Measurements from ENCODE around the gene ASB6. TPM values are rescaled to one million over a fixed set of nuclear protein-coding genes. Genes with fewer than 3 reads are reported as not detected.

ASB6 gene
- total RNA-seq, 1 donor from 2014 or later: 9.2 TPM

DNA sequence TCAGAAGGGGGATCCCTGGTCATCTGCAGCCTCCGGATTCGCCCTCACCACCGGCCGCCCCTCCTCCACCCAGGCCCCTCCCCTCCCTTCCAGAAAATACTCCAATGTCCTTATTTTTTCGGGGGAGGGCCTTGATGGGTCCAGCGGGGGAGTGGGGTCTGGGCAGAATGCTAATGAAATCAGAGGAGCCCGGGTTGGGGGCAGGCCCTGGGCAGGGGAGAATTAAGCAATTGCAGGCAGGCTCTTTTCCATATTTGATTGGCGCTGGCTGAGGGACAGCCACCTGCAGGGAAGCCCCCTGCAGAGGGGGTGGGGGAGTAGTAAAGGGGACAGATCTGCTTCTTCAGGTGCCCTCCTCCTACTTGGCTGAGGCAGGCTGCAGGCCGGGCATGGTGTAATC, 44.8 kb upstream of the ASB6 start:
- Histone ChIP-seq H3K27ac (no peak overlapping the region), H3K79me2 (ENCODE audit: low read depth) (no peaks in the 10 kb centered on the region), H3K4me3 (no peak overlapping the region), H2AFZ (replicated peaks) (no peak overlapping the region), H3K9ac (no peak overlapping the region), H3K9me3 (ENCODE audit: low read depth) (no peaks in the 10 kb centered on the region), H3K4me2 (no peak overlapping the region), H3F3A (ENCODE audit: low read depth) (peaks cover 2% of the 10 kb centered on the region), H3K27me3 (no peaks in the 10 kb centered on the region), H3K4me1 (no peaks in the 10 kb centered on the region), H4K20me1 (ENCODE audit: low read depth) (no peaks in the 10 kb centered on the region), H3K36me3 (no peaks in the 10 kb centered on the region)
- TF ChIP-seq EZH2 (IDR thresholded peaks at IDR 0.05) (no peak), EZH2phosphoT487 (IDR thresholded peaks at IDR 0.05) (no peak)
- TF ChIP-seq, protein P1, sequence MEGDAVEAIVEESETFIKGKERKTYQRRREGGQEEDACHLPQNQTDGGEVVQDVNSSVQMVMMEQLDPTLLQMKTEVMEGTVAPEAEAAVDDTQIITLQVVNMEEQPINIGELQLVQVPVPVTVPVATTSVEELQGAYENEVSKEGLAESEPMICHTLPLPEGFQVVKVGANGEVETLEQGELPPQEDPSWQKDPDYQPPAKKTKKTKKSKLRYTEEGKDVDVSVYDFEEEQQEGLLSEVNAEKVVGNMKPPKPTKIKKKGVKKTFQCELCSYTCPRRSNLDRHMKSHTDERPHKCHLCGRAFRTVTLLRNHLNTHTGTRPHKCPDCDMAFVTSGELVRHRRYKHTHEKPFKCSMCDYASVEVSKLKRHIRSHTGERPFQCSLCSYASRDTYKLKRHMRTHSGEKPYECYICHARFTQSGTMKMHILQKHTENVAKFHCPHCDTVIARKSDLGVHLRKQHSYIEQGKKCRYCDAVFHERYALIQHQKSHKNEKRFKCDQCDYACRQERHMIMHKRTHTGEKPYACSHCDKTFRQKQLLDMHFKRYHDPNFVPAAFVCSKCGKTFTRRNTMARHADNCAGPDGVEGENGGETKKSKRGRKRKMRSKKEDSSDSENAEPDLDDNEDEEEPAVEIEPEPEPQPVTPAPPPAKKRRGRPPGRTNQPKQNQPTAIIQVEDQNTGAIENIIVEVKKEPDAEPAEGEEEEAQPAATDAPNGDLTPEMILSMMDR (IDR thresholded peaks at IDR 0.05): no peak
- H3K4me1 Mint-ChIP-seq: peaks cover 2% of the 10 kb centered on the region
- H3K36me3 Mint-ChIP-seq: no peaks in the 10 kb centered on the region
- H3K27ac Mint-ChIP-seq: no peak overlapping the region
- peaks cover 15% of the 10 kb centered on the region for H3K27me3 Mint-ChIP-seq (ENCODE audit: insufficient read depth, low read depth)
- H3K4me3 Mint-ChIP-seq: peak overlapping the region; percentile 15
- no peak for DNase-seq (ENCODE audit: low spot score)
- H3K9me3 Mint-ChIP-seq: no peaks in the 10 kb centered on the region

- TF ChIP-seq, protein P1 (IDR thresholded peaks at IDR 0.05): no peak
- no peak for TF ChIP-seq EZH2phosphoT487 (IDR thresholded peaks at IDR 0.05)
- no peak for TF ChIP-seq EZH2 (IDR thresholded peaks at IDR 0.05)
- Histone ChIP-seq H3K9ac (no peak overlapping the region), H3K79me2 (ENCODE audit: low read depth) (no peaks in the 10 kb centered on the region), H2AFZ (replicated peaks) (no peak overlapping the region), H3K9me3 (ENCODE audit: low read depth) (no peaks in the 10 kb centered on the region), H3K4me2 (no peak overlapping the region), H3K4me1 (no peaks in the 10 kb centered on the region), H3K4me3 (no peak overlapping the region), H3K36me3 (no peaks in the 10 kb centered on the region), H3K27me3 (no peaks in the 10 kb centered on the region), H4K20me1 (ENCODE audit: low read depth) (no peaks in the 10 kb centered on the region), H3F3A (ENCODE audit: low read depth) (peaks cover 2% of the 10 kb centered on the region), H3K27ac (no peak overlapping the region)
- Mint-ChIP-seq H3K4me1 (peaks cover 2% of the 10 kb centered on the region), H3K27me3 (ENCODE audit: insufficient read depth, low read depth) (peaks cover 11% of the 10 kb centered on the region), H3K27ac (no peak overlapping the region), H3K4me3 (no peak overlapping the region), H3K9me3 (no peaks in the 10 kb centered on the region), H3K36me3 (no peaks in the 10 kb centered on the region)
- no peak for DNase-seq (ENCODE audit: low spot score)
Observed at GRCh38 chr9:129685933-129686259, 43.9 kb upstream of the ASB6 start.

- Histone ChIP-seq H3K27me3 (no peaks in the 10 kb centered on the region), H4K20me1 (ENCODE audit: low read depth) (no peaks in the 10 kb centered on the region), H3F3A (ENCODE audit: low read depth) (peaks cover 2% of the 10 kb centered on the region), H3K79me2 (ENCODE audit: low read depth) (no peaks in the 10 kb centered on the region), H3K4me2 (no peak overlapping the region), H3K4me3 (no peak overlapping the region), H2AFZ (replicated peaks) (no peak overlapping the region), H3K9ac (no peak overlapping the region), H3K9me3 (ENCODE audit: low read depth) (no peaks in the 10 kb centered on the region), H3K4me1 (no peaks in the 10 kb centered on the region), H3K36me3 (no peaks in the 10 kb centered on the region), H3K27ac (no peak overlapping the region)
- no peak overlapping the region for H3K27ac Mint-ChIP-seq
- no peak for TF ChIP-seq EZH2 (IDR thresholded peaks at IDR 0.05)
- TF ChIP-seq EZH2phosphoT487 (IDR thresholded peaks at IDR 0.05): no peak
- no peak for DNase-seq (ENCODE audit: low spot score)
- no peak overlapping the region for H3K4me3 Mint-ChIP-seq
- H3K36me3 Mint-ChIP-seq: no peaks in the 10 kb centered on the region
- H3K4me1 Mint-ChIP-seq: peaks cover 2% of the 10 kb centered on the region
- H3K27me3 Mint-ChIP-seq (ENCODE audit: insufficient read depth, low read depth): peaks cover 9% of the 10 kb centered on the region
- H3K9me3 Mint-ChIP-seq: no peaks in the 10 kb centered on the region
Observed at GRCh38 chr9:129685220-129685932, 43.4 kb upstream of the ASB6 start.

- no peak overlapping the region for H2AFZ ChIP-seq (replicated peaks)
- H3K4me3 ChIP-seq: no peak overlapping the region
- no peaks in the 10 kb centered on the region for H3K36me3 ChIP-seq
- no peak overlapping the region for H3K27ac ChIP-seq
- no peak for DNase-seq (ENCODE audit: low spot score)
- Mint-ChIP-seq H3K27ac (peak overlapping the region; percentile 60), H3K9me3 (no peaks in the 10 kb centered on the region), H3K4me3 (no peak overlapping the region), H3K36me3 (no peaks in the 10 kb centered on the region), H3K27me3 (ENCODE audit: insufficient read depth, low read depth) (peaks cover 7% of the 10 kb centered on the region), H3K4me1 (peaks cover 13% of the 10 kb centered on the region)
- no peaks in the 10 kb centered on the region for H3K79me2 ChIP-seq (ENCODE audit: low read depth)
- no peaks in the 10 kb centered on the region for H4K20me1 ChIP-seq (ENCODE audit: low read depth)
- H3K4me1 ChIP-seq: peaks cover 1% of the 10 kb centered on the region
- TF ChIP-seq, protein P1 (IDR thresholded peaks at IDR 0.05): no peak
- TF ChIP-seq EZH2 (IDR thresholded peaks at IDR 0.05) (no peak), EZH2phosphoT487 (IDR thresholded peaks at IDR 0.05) (no peak)
- no peaks in the 10 kb centered on the region for H3K27me3 ChIP-seq
- H3F3A ChIP-seq (ENCODE audit: low read depth): peaks cover 2% of the 10 kb centered on the region
- no peak overlapping the region for H3K4me2 ChIP-seq
- H3K9me3 ChIP-seq (ENCODE audit: low read depth): no peaks in the 10 kb centered on the region
- no peak overlapping the region for H3K9ac ChIP-seq
Observed at GRCh38 chr9:129682381-129682780, 40.4 kb upstream of the ASB6 start.

Data from neural progenitor cell (in vitro differentiated cells).